ENCODE data around the gene SLC17A5.
"Not testable (repeated sequence)": the region's sequence is repeated elsewhere in the genome, so short reads cannot be mapped to it uniquely, and the experiment has no call there.

SLC17A5 gene

GRCh38 chr6:73572531-73572930 lies 81.3 kb downstream of the SLC17A5 start:
- DNase-seq; intact Hi-C loops (cut with DNase I): not testable (repeated sequence)

GRCh38 chr6:73571218-73572181 lies 82.3 kb downstream of the SLC17A5 start:
- intact Hi-C loops (cut with DNase I); DNase-seq: not testable (repeated sequence)

DNA sequence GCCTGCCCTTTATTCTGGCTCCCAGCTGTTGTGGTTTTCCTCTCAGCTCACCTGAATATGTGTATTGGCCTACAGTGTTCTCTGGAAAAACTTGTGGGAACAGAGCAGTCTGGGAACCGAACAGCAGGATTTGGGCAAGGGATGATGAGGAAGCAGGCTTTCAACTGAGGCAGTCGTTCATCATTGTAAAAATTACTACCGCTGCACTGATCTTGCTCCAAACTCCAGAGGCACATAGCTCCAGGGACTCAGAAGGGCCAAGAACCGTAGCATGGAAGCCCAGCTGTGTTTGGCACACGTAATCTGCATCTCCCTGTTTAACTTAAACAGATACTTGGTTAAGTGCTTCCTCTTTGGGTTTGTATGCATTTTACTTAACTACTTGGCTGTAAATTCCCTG lies 84.7 kb downstream of the SLC17A5 start:
- DNase-seq, result no peak
- intact Hi-C loops (cut with DNase I), result no loop called here

GRCh38 chr6:73566954-73567591 lies 86.7 kb downstream of the SLC17A5 start:
- intact Hi-C loops (cut with DNase I), result no loop called here
- DNase-seq, result no peak

DNA sequence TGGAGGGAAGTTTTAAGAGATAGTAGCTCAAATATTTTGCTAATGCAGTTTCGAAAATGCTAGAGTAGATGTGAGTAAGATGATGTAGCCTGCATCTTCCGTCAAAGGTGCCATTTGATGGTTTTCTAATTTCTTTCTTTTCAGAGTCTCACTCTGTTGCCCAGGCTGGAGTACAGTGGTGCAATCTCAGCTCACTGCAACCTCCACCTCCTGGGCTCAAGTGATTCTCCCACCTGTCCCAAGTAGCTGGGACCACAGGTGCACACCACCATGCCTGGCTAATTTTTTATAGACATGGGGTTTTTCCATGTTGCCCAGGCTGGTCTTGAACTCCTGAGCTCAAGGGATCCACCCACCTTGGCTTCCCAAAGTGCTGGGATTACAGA lies 87.3 kb downstream of the SLC17A5 start:
- intact Hi-C loops (cut with DNase I); DNase-seq: not testable (repeated sequence)

DNA sequence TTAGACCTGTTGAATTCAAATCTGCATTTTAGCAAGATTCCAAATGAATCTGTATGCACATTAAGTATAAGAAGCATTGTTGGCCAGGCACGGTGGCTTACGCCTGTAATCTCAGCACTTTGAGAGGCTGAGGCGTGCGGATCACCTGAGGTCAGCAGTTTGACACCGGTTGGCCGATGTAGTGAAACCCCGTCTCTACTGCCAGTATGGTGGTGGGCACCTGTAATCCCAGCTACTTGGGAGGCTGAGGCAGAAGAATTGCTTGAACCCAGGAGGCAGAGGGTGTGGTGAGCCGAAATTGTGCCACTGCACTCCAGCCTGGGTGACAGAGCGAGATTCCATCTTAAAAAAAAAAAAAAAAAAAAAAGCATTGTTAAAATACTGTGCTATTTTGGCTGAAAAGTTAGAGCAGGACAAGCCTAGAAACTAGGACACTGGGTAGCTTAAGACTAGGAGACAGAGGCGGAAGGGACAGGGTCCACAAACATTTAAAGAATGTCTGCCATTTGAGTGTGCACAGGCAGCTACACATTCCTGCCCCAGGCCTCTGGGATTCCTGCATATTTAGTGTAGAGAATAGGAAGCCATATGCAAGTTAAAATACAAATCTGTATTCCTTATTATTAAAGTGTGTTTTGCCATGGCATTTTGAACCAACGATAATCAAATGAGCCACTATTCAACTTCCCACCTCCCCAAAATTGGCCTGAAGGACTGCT lies 87.9 kb downstream of the SLC17A5 start:
- intact Hi-C loops (cut with DNase I), result no loop called here
- DNase-seq, result no peak

DNA sequence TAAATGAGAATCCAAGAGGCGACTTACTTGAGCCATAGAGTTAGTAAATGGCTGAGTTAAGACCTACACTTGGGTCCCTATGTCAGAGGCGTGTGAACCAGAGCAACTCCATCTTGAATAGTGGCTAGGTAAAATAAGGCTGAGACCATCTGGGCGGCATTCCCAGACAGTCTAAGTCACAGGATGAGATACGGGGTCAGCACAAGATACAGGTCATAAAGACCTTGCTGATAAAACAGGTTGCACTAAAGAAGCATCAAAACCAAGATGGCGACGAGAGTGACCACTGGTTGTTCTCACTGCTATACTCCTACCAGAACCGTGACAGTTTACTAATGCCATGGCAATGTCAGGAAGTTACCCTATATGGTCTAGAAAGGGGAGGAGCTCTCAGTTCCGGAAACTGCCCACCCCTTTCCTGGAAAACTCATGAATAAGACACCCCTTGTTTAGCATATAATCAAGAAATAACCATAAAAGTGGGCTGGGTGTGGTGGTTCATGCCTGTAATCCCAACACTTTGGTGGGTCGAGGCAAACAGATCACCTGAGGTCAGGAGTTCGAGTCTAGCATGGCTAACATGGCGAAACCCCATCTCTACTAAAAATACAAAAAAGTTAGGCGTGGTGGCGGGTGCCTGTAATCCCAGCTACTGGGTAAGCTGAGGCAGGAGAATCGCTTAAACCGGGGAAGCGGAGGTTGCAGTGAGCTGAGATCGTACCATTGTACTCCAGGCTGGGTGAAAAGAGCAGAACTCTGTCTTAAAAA lies 89.0 kb downstream of the SLC17A5 start:
- intact Hi-C loops (cut with DNase I), result no loop called here
- DNase-seq, result no peak

DNA sequence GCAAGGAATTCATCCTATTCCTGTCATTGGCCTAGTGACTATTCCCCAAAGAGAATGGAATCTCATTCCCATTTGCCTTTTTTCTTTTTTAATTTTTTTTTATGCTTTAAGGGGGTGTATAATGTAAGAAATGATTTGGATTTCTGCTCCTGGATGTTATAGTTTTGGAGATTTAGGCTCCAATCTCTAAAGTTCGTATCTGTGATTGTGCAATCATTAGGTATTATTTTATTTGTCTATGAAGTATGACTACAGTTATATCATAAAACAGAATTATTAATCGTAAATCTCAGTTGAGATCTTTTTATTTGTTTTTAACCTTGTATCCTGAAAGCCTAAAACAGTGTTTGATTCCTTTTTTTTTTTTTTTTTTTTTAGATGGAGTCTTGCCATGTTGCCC lies 91.2 kb downstream of the SLC17A5 start:
- no peak for DNase-seq
- intact Hi-C loops (cut with DNase I), result no loop called here

DNA sequence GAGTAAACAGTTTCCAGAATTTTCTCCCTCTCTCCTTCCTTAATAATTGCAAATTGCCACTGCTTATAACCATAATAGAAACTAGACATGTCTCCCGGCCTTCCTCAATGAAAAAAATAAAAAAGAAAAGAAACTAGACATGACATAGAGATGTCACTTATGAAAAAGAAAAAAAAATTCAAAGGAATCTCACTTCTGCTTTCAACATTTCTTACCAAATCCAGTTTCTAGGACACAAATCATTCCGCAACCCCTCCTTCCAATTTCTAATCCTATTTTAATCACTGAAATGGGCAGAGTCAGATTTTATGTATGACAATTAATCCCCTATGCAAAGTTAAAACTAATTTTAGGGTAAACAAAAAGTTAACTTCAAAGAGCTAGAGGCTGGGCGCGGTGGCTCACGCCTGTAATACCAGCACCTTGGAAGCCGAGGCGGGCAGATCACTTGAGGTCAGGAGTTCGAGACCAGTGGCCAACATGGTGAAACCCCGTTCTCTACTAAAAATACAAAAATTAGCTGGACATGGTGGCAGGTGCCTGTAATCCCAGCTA lies 92.9 kb downstream of the SLC17A5 start:
- intact Hi-C loops (cut with DNase I), result no loop called here
- DNase-seq, result no peak

- no peak for DNase-seq
- intact Hi-C loops (cut with DNase I), result no loop called here
These were observed 93.5 kb downstream of the SLC17A5 start for GRCh38 chr6:73560182-73560732.

- DNase-seq; intact Hi-C loops (cut with DNase I): not testable (repeated sequence)
These were observed 94.4 kb downstream of the SLC17A5 start for GRCh38 chr6:73559399-73559794.

DNA sequence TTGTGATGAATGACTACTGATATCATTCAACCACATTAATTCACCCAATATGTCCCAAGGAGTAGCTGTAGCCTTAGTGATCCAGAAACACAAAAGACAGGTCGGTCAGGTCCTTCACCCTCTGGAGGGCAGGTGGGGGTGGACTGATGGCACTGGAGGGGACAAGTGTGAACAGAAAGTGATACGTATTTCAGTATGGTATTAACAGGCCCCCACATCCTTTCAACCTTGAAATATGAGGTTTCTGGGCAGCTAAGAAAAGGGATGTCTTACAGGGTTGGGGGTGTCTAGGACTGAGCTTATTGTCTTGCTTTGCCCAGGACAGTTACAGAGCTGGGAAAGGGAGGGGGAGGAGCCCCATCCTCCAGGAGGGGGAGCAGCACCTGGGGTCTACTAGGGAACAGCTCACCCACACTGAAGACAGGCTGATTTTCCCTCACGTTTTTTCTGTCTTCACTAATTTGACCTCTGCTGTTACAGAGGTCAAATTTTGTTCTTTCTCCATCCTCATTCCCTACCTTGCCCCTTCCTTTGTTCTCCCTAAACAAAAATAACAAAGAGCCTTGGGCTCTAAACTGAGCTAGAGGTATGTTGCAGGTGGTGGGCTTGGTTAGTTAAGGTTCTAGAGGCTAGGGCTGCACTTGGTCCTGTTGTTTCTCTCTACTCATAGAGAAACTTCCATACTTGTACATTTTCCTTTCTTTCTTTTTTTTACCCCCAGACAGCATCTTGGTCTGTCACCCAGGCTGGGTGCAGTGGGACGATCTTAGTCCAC lies 95.0 kb downstream of the SLC17A5 start:
- DNase-seq, result no peak
- intact Hi-C loops (cut with DNase I), result no loop called here

DNA sequence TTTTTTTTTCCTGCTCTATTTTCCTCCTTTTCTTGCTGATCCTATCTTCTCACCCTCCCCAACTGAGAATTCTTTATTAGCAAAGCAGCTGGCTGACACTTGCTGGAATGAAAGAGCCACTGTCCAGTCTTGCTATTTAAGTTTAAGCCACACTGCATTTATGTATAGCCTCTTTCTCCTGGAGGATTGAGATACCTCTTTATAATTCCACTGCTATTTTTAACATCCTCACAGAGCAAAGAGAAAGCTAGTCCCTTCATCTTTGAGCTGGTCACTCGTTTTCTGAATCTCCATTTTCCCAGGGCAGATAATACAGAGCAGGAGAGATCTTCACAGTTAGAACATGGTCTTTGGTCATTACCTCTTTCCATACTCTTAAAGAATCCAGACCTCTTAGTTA lies 97.0 kb downstream of the SLC17A5 start:
- no peak for DNase-seq
- intact Hi-C loops (cut with DNase I), result no loop called here

GRCh38 chr6:73555380-73555949 lies 98.3 kb downstream of the SLC17A5 start:
- DNase-seq; intact Hi-C loops (cut with DNase I): not testable (repeated sequence)

- DNase-seq; intact Hi-C loops (cut with DNase I): not testable (repeated sequence)
These were observed 102.7 kb downstream of the SLC17A5 start for GRCh38 chr6:73551115-73551514.

DNA sequence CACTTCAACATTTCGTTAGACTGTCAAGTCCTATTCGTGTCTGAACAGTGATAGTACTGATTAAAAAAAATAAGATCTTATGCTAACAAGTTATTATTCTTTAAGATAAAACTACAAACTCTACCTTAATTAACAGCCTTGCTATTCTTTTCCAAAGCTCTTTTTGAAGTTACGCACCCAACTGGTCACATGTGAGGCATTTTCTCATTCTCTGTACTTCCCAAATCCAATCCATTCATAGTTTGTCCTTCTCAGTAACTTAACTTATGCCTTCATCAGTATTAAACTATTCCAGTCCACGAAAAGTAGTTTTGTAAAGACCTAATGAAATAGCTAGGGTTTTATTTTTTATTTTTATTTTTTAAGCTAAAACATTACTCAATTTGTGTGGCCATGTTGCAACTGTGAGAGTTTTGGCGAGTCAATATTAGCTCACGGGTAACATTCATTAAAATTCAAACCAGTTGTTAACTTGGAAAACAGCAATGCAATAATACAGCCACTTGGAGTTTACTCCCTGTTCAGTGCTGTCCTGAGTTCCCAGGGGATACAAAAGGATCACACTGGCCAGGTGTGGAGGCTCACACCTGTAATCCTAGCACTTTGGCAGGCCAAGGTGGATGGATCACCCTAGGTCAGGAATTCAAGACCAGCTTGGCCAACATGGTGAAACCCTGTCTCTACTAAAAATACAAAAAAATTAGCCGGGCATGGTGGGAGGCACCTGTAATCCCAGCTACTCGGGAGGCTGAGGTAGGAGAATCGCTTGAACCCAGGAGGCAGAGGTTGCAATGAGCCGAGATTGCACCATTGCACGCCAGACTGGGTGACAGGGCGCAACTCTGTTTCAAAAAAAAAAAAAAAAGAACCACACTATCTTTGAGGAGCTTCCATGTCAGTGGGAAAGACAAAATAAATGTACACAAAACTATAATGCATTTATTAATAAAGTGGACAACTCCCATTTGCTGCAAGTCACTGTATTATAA lies 105.0 kb downstream of the SLC17A5 start:
- DNase-seq, result no peak
- intact Hi-C loops (cut with DNase I), result no loop called here

DNA sequence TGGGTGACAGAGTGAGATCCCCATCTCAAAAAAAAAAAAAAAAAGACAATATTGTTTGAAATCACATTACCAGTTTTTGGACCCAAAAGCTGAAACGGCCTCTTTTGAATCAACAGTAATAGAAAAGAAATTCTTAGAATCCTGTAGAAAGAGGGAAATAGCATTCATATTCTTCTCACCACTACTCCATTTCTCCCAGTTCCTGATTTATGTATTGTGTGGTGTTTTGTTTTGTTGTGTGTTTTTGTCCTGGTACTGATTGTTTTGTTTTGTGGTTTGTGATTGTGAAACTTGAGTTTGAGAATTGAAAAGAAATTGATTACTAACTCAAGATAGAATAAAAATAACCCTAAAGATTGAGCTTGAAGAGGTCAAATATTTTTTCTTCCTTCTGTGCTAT lies 106.8 kb downstream of the SLC17A5 start:
- intact Hi-C loops (cut with DNase I), result no loop called here
- DNase-seq, result no peak

All from posterior cingulate gyrus (tissue), 11 donors.